Parathyroid adenoma (tissue), 2 donors: Measurements from ENCODE around the gene DNAJC1.

Experiments
- H2AFZ ChIP-seq: fragments of 300-600 bp; sonication (generic); one replicate; pipeline ENCODE4 v1.7.0; 2017; ENCODE audit warnings: antibody characterized with exemption, mild to moderate bottlenecking
- H3K27ac ChIP-seq: fragments of 300-600 bp; sonication (generic); one replicate; pipeline ENCODE4 v1.7.0; 2017
- H3K27me3 ChIP-seq: fragments of 300-600 bp; sonication (generic); one replicate; pipeline ENCODE4 v1.7.0; 2017; ENCODE audit warnings: low read length; ENCODE audit not compliant: control insufficient read depth, insufficient read depth
- H3K36me3 ChIP-seq: fragments of 300-600 bp; sonication (generic); one replicate; pipeline ENCODE4 v1.7.0; 2017; ENCODE audit warnings: low read length; ENCODE audit not compliant: control insufficient read depth, insufficient read depth
- H3K4me1 ChIP-seq: fragments of 300-600 bp; sonication (generic); one replicate; pipeline ENCODE4 v1.7.0; 2017; ENCODE audit warnings: control low read depth
- H3K4me2 ChIP-seq: fragments of 300-600 bp; sonication (generic); one replicate; pipeline ENCODE4 v1.7.0; 2017; ENCODE audit warnings: low read length
- H3K4me3 ChIP-seq: fragments of 300-600 bp; sonication (generic); one replicate; pipeline ENCODE4 v1.7.0; 2017; ENCODE audit warnings: low read depth, low read length
- H3K79me2 ChIP-seq: fragments of 300-600 bp; sonication (generic); one replicate; pipeline ENCODE4 v1.7.0; 2017; ENCODE audit warnings: control low read depth
- H3K9ac ChIP-seq: fragments of 300-600 bp; sonication (generic); one replicate; pipeline ENCODE4 v1.7.0; 2017; ENCODE audit warnings: mild to moderate bottlenecking
- H3K9me3 ChIP-seq: fragments of 300-600 bp; sonication (generic); one replicate; pipeline ENCODE4 v1.7.0; 2017; ENCODE audit warnings: low read length; ENCODE audit not compliant: control insufficient read depth
- CTCF ChIP-seq: fragments of 300-600 bp; sonication (generic); IDR thresholded peaks from one replicate; pipeline ENCODE4 v1.7.0; 2017; ENCODE audit warnings: antibody characterized with exemption, mild to moderate bottlenecking
- donor health status: primary hyperparathyroidism.

The DNAJC1 gene

GRCh38 chr10:21978191-21978862 is 25.2 kb downstream of the DNAJC1 start:
- Histone ChIP-seq H3K9ac (no peak overlapping the region), H3K36me3 (no peaks in the 10 kb centered on the region), H3K4me2 (no peak overlapping the region), H3K27me3 (no peaks in the 10 kb centered on the region), H3K79me2 (peaks cover 43% of the 10 kb centered on the region), H3K27ac (no peak overlapping the region), H2AFZ (no peak overlapping the region), H3K9me3 (no peaks in the 10 kb centered on the region), H3K4me1 (peaks cover 22% of the 10 kb centered on the region), H3K4me3 (no peak overlapping the region)
- TF ChIP-seq CTCF = no peak

DNA sequence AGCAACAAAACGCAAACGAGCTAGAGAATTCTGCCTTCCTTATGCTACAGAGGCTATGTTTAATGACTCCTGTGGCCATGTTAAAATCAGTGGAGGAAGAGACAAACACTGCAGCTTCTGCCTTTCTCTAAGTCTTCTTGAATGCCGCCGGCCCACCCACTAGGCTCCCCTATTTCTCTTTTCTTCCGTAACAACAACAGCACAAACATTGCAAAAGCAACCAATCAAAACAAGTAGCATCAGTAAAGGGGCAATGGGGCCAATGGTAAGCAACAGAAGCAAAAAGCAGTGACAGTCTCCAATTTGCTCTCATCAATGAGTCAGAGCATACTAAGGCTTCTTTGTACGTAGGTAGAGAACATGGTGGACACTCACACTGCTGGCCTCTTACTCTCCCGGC is 26.8 kb downstream of the DNAJC1 start:
- no peak for TF ChIP-seq CTCF
- Histone ChIP-seq H3K4me2 (no peak overlapping the region), H3K4me3 (no peak overlapping the region), H3K79me2 (peaks cover 32% of the 10 kb centered on the region), H3K27me3 (no peaks in the 10 kb centered on the region), H3K27ac (no peak overlapping the region), H2AFZ (no peak overlapping the region), H3K36me3 (no peaks in the 10 kb centered on the region), H3K9me3 (no peaks in the 10 kb centered on the region), H3K4me1 (peaks cover 22% of the 10 kb centered on the region), H3K9ac (no peak overlapping the region)

GRCh38 chr10:21976280-21976679 is 27.2 kb downstream of the DNAJC1 start:
- H3K4me2 ChIP-seq = no peak overlapping the region
- H2AFZ ChIP-seq = no peak overlapping the region
- TF ChIP-seq CTCF = no peak
- H3K9ac ChIP-seq = no peak overlapping the region
- H3K27ac ChIP-seq = no peak overlapping the region
- no peak overlapping the region for H3K4me3 ChIP-seq
- peaks cover 22% of the 10 kb centered on the region for H3K4me1 ChIP-seq
- H3K9me3 ChIP-seq = no peaks in the 10 kb centered on the region
- H3K36me3 ChIP-seq = no peaks in the 10 kb centered on the region
- H3K79me2 ChIP-seq = peaks cover 27% of the 10 kb centered on the region
- H3K27me3 ChIP-seq = no peaks in the 10 kb centered on the region

GRCh38 chr10:21975378-21975990 is 28.0 kb downstream of the DNAJC1 start:
- H3K4me1 ChIP-seq = peaks cover 19% of the 10 kb centered on the region
- no peak overlapping the region for H3K27ac ChIP-seq

More at GRCh38 chr10:21975378-21975990, 28.0 kb downstream of the DNAJC1 start:
- H2AFZ ChIP-seq = no peak overlapping the region
- no peaks in the 10 kb centered on the region for H3K9me3 ChIP-seq
- no peak overlapping the region for H3K9ac ChIP-seq
- no peak overlapping the region for H3K4me2 ChIP-seq
- H3K79me2 ChIP-seq = peaks cover 25% of the 10 kb centered on the region
- H3K27me3 ChIP-seq = no peaks in the 10 kb centered on the region
- H3K4me3 ChIP-seq = no peak overlapping the region
- no peak for TF ChIP-seq CTCF
- no peaks in the 10 kb centered on the region for H3K36me3 ChIP-seq
